ENCODE measurements around the gene ASB18.

Gene ASB18

GRCh38 chr2:236254674-236255073 lies 9.5 kb downstream of the ASB18 start:
- no peaks in the 10 kb centered on the region for H3K9me3 Mint-ChIP-seq
- H3K27ac Mint-ChIP-seq, result peak overlapping the region; percentile 4
- TF ChIP-seq CTCF (IDR thresholded peaks at IDR 0.05), result no peak
- H3K36me3 Mint-ChIP-seq (ENCODE audit: low read depth), result no peaks in the 10 kb centered on the region
- H3K27me3 Mint-ChIP-seq (ENCODE audit: low read depth, poor library complexity), result peaks cover 3% of the 10 kb centered on the region
- DNase-seq, result no peak
- peaks cover 42% of the 10 kb centered on the region for H3K4me1 Mint-ChIP-seq
- H3K4me3 Mint-ChIP-seq, result no peak overlapping the region

- Mint-ChIP-seq H3K27ac (no peak overlapping the region), H3K9me3 (no peaks in the 10 kb centered on the region), H3K4me1 (peaks cover 42% of the 10 kb centered on the region)
Observed at GRCh38 chr2:236254001-236254400, 10.2 kb downstream of the ASB18 start.

GRCh38 chr2:236252602-236253001 lies 11.6 kb downstream of the ASB18 start:
- H3K27me3 Mint-ChIP-seq (ENCODE audit: low read depth, poor library complexity), result no peaks in the 10 kb centered on the region
- no peak overlapping the region for H3K4me3 Mint-ChIP-seq
- H3K27ac Mint-ChIP-seq, result no peak overlapping the region
- H3K9me3 Mint-ChIP-seq, result no peaks in the 10 kb centered on the region
- TF ChIP-seq CTCF (IDR thresholded peaks at IDR 0.05), result no peak
- no peak for DNase-seq
- H3K4me1 Mint-ChIP-seq, result peaks cover 38% of the 10 kb centered on the region
- H3K36me3 Mint-ChIP-seq (ENCODE audit: low read depth), result peaks cover 5% of the 10 kb centered on the region

More at GRCh38 chr2:236254001-236254400, 10.2 kb downstream of the ASB18 start:
- no peak for DNase-seq
- Mint-ChIP-seq H3K27me3 (ENCODE audit: low read depth, poor library complexity) (no peaks in the 10 kb centered on the region), H3K4me3 (no peak overlapping the region), H3K36me3 (ENCODE audit: low read depth) (peaks cover 5% of the 10 kb centered on the region)
- TF ChIP-seq CTCF (IDR thresholded peaks at IDR 0.05), result no peak

GRCh38 chr2:236250909-236251579 lies 13.2 kb downstream of the ASB18 start:
- Mint-ChIP-seq H3K4me3 (no peak overlapping the region), H3K36me3 (ENCODE audit: low read depth) (peaks cover 12% of the 10 kb centered on the region), H3K4me1 (peaks cover 24% of the 10 kb centered on the region), H3K27me3 (ENCODE audit: low read depth, poor library complexity) (peaks cover 9% of the 10 kb centered on the region), H3K27ac (no peak overlapping the region), H3K9me3 (no peaks in the 10 kb centered on the region)
- no peak for TF ChIP-seq CTCF (IDR thresholded peaks at IDR 0.05)
- no peak for DNase-seq

GRCh38 chr2:236250286-236250685 lies 13.9 kb downstream of the ASB18 start:
- no peaks in the 10 kb centered on the region for H3K9me3 Mint-ChIP-seq
- peaks cover 24% of the 10 kb centered on the region for H3K4me1 Mint-ChIP-seq
- H3K36me3 Mint-ChIP-seq (ENCODE audit: low read depth), result peaks cover 12% of the 10 kb centered on the region
- no peak overlapping the region for H3K4me3 Mint-ChIP-seq
- TF ChIP-seq CTCF (IDR thresholded peaks at IDR 0.05), result no peak
- no peak overlapping the region for H3K27ac Mint-ChIP-seq
- no peak for DNase-seq
- peaks cover 11% of the 10 kb centered on the region for H3K27me3 Mint-ChIP-seq (ENCODE audit: low read depth, poor library complexity)

GRCh38 chr2:236249066-236249465 lies 15.1 kb downstream of the ASB18 start:
- peaks cover 12% of the 10 kb centered on the region for H3K36me3 Mint-ChIP-seq (ENCODE audit: low read depth)
- TF ChIP-seq CTCF (IDR thresholded peaks at IDR 0.05), result no peak
- no peaks in the 10 kb centered on the region for H3K9me3 Mint-ChIP-seq
- H3K27ac Mint-ChIP-seq, result no peak overlapping the region
- H3K27me3 Mint-ChIP-seq (ENCODE audit: low read depth, poor library complexity), result peaks cover 11% of the 10 kb centered on the region
- no peak for DNase-seq
- no peak overlapping the region for H3K4me3 Mint-ChIP-seq
- peaks cover 30% of the 10 kb centered on the region for H3K4me1 Mint-ChIP-seq
